ENCODE results near the gene SVOPL.

DNA sequence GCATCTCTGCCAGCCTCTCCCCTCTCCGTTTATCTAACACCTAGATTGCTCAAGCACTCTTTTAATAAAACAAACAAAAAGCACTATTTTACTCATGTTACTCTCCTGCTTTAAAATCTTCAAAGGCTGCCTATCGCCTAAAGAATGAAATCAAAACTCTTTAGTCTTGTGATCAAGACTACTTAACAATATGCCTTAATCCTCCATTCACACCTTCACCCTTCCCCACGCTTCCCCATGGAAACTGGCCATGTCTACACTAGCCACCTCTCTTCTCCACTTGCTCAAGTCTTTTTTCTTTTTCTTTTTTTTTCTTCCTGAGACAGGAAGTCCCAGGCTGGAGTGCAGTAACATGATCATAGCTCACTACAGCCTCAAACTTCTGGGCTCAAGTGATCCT is 48.8 kb upstream of the SVOPL start:
- TF ChIP-seq, protein P1, sequence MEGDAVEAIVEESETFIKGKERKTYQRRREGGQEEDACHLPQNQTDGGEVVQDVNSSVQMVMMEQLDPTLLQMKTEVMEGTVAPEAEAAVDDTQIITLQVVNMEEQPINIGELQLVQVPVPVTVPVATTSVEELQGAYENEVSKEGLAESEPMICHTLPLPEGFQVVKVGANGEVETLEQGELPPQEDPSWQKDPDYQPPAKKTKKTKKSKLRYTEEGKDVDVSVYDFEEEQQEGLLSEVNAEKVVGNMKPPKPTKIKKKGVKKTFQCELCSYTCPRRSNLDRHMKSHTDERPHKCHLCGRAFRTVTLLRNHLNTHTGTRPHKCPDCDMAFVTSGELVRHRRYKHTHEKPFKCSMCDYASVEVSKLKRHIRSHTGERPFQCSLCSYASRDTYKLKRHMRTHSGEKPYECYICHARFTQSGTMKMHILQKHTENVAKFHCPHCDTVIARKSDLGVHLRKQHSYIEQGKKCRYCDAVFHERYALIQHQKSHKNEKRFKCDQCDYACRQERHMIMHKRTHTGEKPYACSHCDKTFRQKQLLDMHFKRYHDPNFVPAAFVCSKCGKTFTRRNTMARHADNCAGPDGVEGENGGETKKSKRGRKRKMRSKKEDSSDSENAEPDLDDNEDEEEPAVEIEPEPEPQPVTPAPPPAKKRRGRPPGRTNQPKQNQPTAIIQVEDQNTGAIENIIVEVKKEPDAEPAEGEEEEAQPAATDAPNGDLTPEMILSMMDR (IDR thresholded peaks at IDR 0.05): no peak
- TF ChIP-seq POLR2A (IDR thresholded peaks at IDR 0.05): no peak

All from uterus (tissue), 2 donors.